Adrenal gland (tissue), 5 donors: ENCODE measurements around the gene RUVBL2.

Source experiments
- POLR2A ChIP-seq, 2 donors: fragments of 450-650 bp; IDR thresholded peaks; one replicate each; pipeline ENCODE4 v1.6.1; 2017; ENCODE audit warnings: antibody characterized with exemption in 2 of 2, mild to moderate bottlenecking in 2 of 2, moderate library complexity in 1 of 2
- TF ChIP-seq, protein P1 (sequence below), 6 experiments: fragments of 450-650 bp in 4 of 6; fragments of 200-600 bp in 2 of 6; sonication (generic) in 1 of 6; IDR thresholded peaks; 1 replicate in 5 of 6; 2 replicates in 1 of 6; pipeline versions ENCODE4 v1.5.1 to v1.8.0; 2016 to 2021; ENCODE audit warnings: antibody characterized with exemption in 6 of 6, mild to moderate bottlenecking in 2 of 6, moderate library complexity in 1 of 6
- donor health status: DM: no; HTN: no; CAD: no.

DNA sequence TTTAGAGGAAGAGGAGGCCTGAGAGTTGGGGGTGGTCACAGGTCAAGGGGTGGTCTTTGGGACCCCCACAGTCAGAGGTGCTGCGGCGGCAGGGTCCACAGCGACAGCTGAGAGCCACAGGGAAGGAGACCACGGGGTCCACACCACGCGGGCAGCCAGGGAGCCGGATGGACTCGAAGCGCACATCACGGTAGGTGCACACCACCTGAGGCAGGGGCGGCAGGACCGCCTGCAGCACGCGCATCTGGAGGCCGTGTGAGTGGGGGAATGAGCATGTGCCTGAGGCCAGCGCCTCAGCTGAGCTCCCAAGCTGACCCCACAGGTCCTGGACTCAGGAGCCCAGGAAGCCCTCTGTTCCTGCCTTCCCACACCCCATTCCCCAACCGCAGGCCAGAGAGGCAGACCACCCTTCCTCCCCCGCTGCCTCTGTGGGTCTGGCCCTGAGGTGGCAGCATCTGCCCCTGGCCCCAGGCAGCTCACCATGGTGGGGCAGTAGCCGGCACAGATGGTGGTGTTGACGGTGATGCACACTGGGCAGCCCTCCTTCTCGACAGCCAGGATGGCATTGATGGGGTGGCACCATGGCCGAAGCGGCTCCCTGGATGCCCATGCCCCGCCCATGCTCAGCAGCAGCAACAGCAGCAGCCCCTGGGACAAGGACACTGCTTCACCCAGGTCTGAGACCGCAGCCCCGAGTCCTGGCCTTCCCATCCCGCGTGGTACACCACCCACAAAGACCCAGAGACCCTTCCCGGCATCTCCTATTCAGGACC, 22.6 kb downstream of the RUVBL2 start:
- TF ChIP-seq, protein P1, sequence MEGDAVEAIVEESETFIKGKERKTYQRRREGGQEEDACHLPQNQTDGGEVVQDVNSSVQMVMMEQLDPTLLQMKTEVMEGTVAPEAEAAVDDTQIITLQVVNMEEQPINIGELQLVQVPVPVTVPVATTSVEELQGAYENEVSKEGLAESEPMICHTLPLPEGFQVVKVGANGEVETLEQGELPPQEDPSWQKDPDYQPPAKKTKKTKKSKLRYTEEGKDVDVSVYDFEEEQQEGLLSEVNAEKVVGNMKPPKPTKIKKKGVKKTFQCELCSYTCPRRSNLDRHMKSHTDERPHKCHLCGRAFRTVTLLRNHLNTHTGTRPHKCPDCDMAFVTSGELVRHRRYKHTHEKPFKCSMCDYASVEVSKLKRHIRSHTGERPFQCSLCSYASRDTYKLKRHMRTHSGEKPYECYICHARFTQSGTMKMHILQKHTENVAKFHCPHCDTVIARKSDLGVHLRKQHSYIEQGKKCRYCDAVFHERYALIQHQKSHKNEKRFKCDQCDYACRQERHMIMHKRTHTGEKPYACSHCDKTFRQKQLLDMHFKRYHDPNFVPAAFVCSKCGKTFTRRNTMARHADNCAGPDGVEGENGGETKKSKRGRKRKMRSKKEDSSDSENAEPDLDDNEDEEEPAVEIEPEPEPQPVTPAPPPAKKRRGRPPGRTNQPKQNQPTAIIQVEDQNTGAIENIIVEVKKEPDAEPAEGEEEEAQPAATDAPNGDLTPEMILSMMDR (IDR thresholded peaks at IDR 0.05) = no peak
- no peak for TF ChIP-seq POLR2A (IDR thresholded peaks at IDR 0.05)
